Measurements from ENCODE around the gene PCGF6.

- TF ChIP-seq, protein P1, sequence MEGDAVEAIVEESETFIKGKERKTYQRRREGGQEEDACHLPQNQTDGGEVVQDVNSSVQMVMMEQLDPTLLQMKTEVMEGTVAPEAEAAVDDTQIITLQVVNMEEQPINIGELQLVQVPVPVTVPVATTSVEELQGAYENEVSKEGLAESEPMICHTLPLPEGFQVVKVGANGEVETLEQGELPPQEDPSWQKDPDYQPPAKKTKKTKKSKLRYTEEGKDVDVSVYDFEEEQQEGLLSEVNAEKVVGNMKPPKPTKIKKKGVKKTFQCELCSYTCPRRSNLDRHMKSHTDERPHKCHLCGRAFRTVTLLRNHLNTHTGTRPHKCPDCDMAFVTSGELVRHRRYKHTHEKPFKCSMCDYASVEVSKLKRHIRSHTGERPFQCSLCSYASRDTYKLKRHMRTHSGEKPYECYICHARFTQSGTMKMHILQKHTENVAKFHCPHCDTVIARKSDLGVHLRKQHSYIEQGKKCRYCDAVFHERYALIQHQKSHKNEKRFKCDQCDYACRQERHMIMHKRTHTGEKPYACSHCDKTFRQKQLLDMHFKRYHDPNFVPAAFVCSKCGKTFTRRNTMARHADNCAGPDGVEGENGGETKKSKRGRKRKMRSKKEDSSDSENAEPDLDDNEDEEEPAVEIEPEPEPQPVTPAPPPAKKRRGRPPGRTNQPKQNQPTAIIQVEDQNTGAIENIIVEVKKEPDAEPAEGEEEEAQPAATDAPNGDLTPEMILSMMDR (IDR thresholded peaks at IDR 0.05), result no peak
- no peak for TF ChIP-seq POLR2A (IDR thresholded peaks at IDR 0.05)
These were observed 69.2 kb downstream of the PCGF6 start for GRCh38 chr10:103281753-103282152.
